Measurements from ENCODE around the gene ZNF839. TPM values are rescaled to one million over a fixed set of nuclear protein-coding genes. Genes with fewer than 3 reads are reported as not detected.

ZNF839 gene
- total RNA-seq: 14.9 and 16.5 TPM in 2 replicates
- long read RNA-seq, partial matches to known transcripts: 3 of 11 reads
- long read RNA-seq, other reads (novel, unspliced or antisense): 4 of 11 reads

DNA sequence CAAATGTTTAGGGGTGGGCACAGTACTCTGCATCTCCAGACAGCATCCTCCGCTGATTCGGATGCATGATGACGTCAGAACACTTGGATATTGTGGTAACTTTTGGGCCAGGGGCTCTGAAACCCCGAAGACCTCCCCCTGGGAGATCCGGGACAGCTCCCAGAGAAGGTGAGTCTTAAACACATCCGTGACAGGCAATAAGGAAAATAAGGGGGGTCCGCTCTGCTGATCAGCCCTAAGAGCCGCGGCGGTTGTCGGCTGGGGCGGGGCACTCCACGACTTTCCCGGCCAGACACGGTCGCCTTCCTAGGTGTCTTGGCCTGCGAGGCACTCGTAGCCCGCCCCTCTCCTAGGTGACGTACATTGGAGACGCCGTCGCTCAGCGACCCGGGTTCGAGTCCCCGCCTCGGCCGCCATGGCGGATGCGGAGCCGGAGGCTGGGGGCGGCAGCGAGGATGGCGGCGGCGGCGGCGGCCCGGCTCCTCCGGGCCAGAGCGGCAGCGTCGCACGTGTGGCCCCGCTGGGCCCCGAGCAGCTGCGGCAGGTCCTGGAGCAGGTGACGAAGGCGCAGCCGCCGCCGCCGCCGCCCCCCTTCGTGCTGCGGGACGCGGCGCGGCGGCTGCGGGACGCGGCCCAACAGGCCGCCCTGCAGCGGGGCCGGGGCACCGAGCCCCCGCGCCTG lies at the start of gene ZNF839:
TSS of gene ZNF839 (plus strand) at position 396 of the 682 bp plus-strand sequence. CDS start at position 416, 20 bp downstream.
- peak; percentile 83 for DNase-seq (ENCODE audit: low spot score, unreplicated experiment)
- Mint-ChIP-seq H3K27ac (peak within 1 kb of the TSS; percentile 98), H3K4me3 (ENCODE audit: low read depth) (peak within 1 kb of the TSS; percentile 93), H3K27me3 (peaks cover 7% of the 10 kb centered on the region), H3K4me1 (ENCODE audit: low read depth) (peaks cover 17% of the 10 kb centered on the region), H3K36me3 (ENCODE audit: insufficient read depth) (no peaks in the 10 kb centered on the region), H3K9me3 (ENCODE audit: low read depth) (no peaks in the 10 kb centered on the region)
- TF ChIP-seq CTCF (IDR thresholded peaks at IDR 0.05; ENCODE audit: unreplicated experiment): no peak

DNA sequence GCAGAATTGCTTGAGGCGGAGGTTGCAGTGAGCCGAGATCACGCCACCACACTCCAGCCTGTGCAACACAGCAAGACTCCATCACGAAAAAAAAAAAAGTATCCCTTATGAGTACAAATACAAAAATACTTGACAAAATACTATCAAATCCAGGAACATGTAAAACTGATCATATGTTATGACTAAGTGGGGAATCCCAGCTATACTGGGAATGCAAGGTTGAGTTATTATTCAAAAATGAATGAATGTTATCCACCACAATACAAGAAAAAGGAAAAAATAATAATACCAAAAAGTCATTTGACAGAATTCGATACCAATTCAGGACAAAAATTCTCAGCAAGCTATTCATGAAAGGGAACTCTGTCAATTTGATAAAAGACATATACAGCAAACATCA lies 47.2 kb upstream of the ZNF839 start:
- no peak overlapping the region for H3K27ac Mint-ChIP-seq
- no peak for DNase-seq (ENCODE audit: low spot score, unreplicated experiment)
- H3K9me3 Mint-ChIP-seq (ENCODE audit: low read depth): peaks cover 4% of the 10 kb centered on the region
- H3K27me3 Mint-ChIP-seq: no peaks in the 10 kb centered on the region
- peaks cover 8% of the 10 kb centered on the region for H3K4me1 Mint-ChIP-seq (ENCODE audit: low read depth)
- no peak overlapping the region for H3K4me3 Mint-ChIP-seq (ENCODE audit: low read depth)
- H3K36me3 Mint-ChIP-seq (ENCODE audit: insufficient read depth): peaks cover 7% of the 10 kb centered on the region
- TF ChIP-seq CTCF (IDR thresholded peaks at IDR 0.05; ENCODE audit: unreplicated experiment): no peak

DNA sequence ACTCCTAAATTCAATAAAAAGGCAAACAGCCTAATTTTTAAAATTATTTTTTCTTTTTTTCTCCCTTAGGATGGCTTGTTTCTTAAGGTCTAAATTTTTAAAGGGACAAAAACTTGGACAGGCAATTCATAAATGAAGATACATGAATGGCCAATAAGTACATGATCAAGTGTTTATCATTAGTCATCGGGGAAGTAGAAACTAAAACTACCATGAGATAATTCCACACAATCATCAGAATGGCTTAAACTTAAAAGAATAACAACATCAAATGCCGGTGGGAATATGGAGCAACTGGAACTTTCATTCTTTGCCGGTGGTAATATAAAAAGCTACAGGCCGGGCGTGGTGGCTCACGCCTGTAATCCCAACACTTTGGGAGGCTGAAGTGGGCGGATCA lies 43.7 kb upstream of the ZNF839 start:
- TF ChIP-seq CTCF (IDR thresholded peaks at IDR 0.05; ENCODE audit: unreplicated experiment): no peak
- Mint-ChIP-seq H3K4me3 (ENCODE audit: low read depth) (no peak overlapping the region), H3K9me3 (ENCODE audit: low read depth) (peaks cover 4% of the 10 kb centered on the region), H3K27me3 (no peaks in the 10 kb centered on the region), H3K27ac (no peak overlapping the region), H3K36me3 (ENCODE audit: insufficient read depth) (peaks cover 7% of the 10 kb centered on the region), H3K4me1 (ENCODE audit: low read depth) (no peaks in the 10 kb centered on the region)
- no peak for DNase-seq (ENCODE audit: low spot score, unreplicated experiment)

- Mint-ChIP-seq H3K4me1 (ENCODE audit: low read depth) (no peaks in the 10 kb centered on the region), H3K9me3 (ENCODE audit: low read depth) (peaks cover 4% of the 10 kb centered on the region), H3K4me3 (ENCODE audit: low read depth) (no peak overlapping the region), H3K27ac (no peak overlapping the region), H3K36me3 (ENCODE audit: insufficient read depth) (peaks cover 7% of the 10 kb centered on the region), H3K27me3 (no peaks in the 10 kb centered on the region)
- TF ChIP-seq CTCF (IDR thresholded peaks at IDR 0.05; ENCODE audit: unreplicated experiment): no peak
- DNase-seq (ENCODE audit: low spot score, unreplicated experiment): no peak
Measured at GRCh38 chr14:102277874-102278630, 41.5 kb upstream of the ZNF839 start.

GRCh38 chr14:102278631-102278935 lies 41.0 kb upstream of the ZNF839 start:
- peaks cover 4% of the 10 kb centered on the region for H3K9me3 Mint-ChIP-seq (ENCODE audit: low read depth)
- no peaks in the 10 kb centered on the region for H3K27me3 Mint-ChIP-seq
- H3K36me3 Mint-ChIP-seq (ENCODE audit: insufficient read depth): peaks cover 7% of the 10 kb centered on the region
- no peak for DNase-seq (ENCODE audit: low spot score, unreplicated experiment)
- H3K4me3 Mint-ChIP-seq (ENCODE audit: low read depth): no peak overlapping the region
- H3K27ac Mint-ChIP-seq: no peak overlapping the region
- TF ChIP-seq CTCF (IDR thresholded peaks at IDR 0.05; ENCODE audit: unreplicated experiment): no peak
- H3K4me1 Mint-ChIP-seq (ENCODE audit: low read depth): no peaks in the 10 kb centered on the region

Data from progenitor cell of endocrine pancreas (in vitro differentiated cells).